Nucleus accumbens (tissue), 56 donors: ENCODE results near the gene CXCR4.
"Not testable (repeated sequence)": the region's sequence is repeated elsewhere in the genome, so short reads cannot be mapped to it uniquely, and the experiment has no call there.

Source experiments
- DNase-seq, 56 donors: peaks; one replicate each; lab custom pipeline; 2025; lab: John Stamatoyannopoulos, UW

CXCR4 gene

GRCh38 chr2:136116151-136116812, 1.7 kb downstream of the CXCR4 start:
- peak in 3 of 56 donors; percentile 12 to 40 (median 29) for DNase-seq

- DNase-seq: no peak
Measured at GRCh38 chr2:136115183-136115761, 2.7 kb downstream of the CXCR4 start.

GRCh38 chr2:136114382-136114781, 3.6 kb downstream of the CXCR4 start:
- no peak for DNase-seq

DNA sequence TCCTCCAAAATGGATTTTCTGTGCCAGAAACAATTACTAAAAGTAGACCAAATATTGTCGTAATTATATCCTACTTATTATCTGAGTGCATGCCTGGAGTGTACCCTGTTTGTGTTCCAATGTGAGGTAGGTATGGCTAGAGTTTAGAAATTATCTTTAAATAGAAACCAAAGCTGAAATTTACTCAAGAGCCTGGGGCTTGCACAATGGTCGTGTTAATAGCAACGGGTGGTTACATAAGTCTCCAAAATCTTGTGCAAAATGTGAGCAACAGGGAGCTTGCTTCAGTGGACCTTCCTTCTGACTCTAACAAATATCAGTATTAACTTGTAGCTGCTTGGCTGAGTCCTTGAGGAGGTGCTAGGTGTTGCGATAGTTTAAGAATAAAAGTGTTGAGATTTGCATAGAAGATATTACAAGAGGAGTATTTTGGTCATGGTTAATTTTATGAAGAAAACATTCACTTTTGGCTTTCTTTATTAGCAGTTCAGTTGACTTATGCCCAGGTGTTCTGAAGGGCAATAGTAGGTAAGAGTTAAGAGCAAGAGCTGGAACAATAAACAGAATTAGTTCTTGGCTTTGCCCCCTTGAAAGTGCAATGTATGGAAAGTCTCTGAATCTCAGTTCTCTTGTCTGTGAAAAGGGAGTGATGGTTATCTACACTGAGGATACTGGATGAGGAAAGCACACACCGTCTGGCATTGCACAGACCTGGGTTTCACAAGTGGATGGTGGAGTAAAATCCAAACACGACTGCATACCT, 4.6 kb downstream of the CXCR4 start:
- no peak for DNase-seq

DNA sequence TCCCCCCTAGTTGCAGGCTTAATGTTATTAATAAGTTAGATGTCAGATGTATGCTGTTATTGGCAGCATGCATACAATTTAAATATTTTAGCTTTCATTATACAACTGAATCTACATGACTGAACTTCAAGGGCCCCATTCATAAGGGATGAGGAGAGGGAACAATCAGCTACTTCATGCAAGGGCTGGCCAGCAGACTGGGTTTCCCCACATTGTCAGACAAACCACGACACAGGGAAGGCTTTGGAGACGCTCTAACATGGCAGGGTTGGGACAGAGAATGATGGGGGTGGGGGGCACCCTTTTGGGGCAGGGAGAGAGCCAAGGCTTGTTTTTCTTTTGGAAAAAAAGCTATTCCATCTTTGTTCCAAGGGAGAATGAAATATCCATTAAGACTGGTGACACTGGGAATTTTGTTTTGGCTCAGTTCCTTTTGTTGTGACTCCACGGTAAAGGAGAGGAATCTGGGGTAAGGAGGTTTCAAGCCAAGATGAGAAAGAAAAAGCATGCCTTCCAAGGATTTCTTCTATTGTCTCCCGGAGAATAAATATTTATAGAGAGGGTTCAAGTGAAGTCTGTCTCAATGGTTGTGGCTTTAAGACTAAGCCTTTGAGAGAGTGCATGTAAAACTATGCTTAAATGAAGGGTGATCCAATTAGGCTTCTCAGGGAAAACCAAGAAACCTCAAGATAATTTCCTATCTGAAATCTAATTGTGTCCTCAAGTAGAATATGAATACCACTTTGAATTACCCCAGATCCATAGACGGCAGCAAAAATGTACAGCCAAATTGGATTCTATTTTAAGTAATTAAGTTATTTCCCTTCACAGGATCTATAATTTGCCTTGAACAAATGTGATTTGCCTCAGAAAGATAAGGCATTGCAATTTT, 5.4 kb downstream of the CXCR4 start:
- peak in 44 of 56 donors; percentile 5 to 80 (median 41) for DNase-seq

- DNase-seq: no peak
Measured at GRCh38 chr2:136111711-136112110, 6.2 kb downstream of the CXCR4 start.

- DNase-seq: no peak
Measured at GRCh38 chr2:136110526-136110925, 7.4 kb downstream of the CXCR4 start.

DNA sequence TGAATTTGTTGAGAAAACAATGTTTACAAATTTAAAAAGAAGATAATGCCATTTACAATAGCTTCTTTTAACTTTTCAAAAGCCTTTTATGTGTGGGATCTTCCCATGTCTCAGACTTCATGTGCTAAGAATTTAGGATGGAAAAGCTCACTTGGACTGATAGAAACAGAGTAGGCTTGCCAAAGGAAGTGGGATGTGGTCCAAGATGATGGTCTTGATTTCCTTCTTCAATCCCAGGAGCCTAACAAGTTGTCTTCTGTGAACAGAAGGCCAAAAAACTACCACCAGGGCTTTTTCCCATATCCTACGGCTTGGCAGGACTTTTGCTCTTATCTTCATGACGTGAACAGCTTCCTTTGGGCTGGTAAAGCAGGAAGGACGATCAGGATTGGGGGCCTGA, 9.5 kb downstream of the CXCR4 start:
- DNase-seq: no peak

DNA sequence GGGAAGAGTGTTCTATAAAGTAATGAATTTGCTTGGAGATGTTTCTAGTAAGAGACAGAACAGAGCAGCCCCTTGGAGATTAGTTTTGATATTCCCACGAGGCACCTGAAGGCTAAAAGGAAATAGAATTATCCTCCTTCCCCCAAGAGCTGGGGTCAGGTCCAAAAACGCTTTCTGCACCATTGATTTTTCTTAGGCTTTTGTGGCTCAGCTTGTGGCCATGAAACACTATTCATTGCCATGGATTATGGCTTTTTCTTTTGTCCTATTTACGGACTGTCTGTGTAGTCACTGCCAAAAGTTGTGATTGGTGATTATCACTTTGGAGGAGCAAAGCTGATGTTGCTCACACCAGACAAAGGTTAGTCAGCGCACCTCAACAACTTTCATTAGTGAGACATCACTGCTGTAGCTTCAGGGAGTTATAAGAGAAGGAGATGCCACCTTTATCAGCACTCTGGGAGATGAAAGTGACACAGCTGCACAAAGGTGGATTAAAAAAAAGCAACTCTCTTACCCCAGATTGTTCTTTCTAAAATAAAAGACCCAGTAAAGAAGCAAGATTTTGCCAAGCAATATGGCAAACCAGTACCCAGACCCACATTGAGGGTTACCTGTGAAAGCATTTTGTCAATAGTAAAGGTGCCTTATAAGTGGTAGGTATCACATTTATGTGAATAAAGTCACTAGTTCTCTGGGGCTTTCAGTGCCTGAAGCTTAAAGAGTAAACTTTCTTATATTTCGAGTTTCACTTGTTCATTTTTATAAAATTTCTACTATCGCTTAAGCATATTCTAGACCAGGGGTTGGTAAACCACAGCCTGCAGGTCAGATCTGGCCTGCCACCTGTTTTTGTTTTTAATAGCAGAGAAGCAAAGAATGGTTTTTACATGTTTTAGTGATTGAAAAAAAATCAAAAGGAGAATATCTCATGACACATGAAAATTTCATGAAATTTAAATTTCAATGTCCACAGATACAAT, 10.6 kb downstream of the CXCR4 start:
- no peak for DNase-seq

DNA sequence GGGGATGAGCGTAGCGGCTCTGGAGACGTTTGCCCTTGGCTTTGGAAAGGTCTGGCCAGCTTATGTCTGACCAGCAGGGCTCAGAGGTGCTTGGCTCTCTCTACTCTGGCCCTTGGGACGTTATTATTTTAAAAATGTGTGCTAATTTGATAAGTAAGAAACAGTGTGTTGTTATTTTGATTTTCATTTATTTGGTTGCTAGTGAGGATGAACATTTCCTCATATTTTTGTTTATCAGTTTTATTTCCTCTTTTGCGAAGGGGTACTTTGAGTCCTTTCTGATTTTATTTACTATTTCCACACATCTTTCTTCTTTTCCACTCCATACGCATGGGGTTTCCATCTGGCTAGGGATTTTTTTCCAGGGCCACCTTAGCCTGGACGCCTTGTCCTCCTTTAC, 11.4 kb downstream of the CXCR4 start:
- DNase-seq: no peak

GRCh38 chr2:136104977-136105376, 13.0 kb downstream of the CXCR4 start:
- DNase-seq: no peak

DNA sequence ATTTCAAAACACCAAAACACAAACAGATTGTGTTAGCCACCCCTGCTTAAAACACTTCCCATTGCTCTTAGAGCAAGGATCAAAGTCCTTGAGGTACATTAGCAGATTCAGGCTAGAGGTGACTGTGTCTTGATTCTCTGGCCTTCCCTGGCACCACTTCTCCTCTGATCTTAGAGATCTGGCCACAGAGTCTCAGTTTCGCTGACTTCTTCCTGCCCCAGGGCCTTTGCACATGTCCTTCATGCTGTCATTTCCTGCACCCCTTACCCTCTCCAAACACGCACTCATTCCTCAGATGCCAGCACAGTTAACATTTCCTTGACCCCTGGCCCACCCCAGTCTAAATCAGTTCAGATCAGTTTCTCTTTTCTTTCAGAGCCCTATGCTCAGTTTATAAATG, 16.9 kb downstream of the CXCR4 start:
- no peak for DNase-seq

- DNase-seq: no peak
Measured at GRCh38 chr2:136098441-136098840, 19.5 kb downstream of the CXCR4 start.

GRCh38 chr2:136093583-136093982, 24.4 kb downstream of the CXCR4 start:
- DNase-seq: no peak

DNA sequence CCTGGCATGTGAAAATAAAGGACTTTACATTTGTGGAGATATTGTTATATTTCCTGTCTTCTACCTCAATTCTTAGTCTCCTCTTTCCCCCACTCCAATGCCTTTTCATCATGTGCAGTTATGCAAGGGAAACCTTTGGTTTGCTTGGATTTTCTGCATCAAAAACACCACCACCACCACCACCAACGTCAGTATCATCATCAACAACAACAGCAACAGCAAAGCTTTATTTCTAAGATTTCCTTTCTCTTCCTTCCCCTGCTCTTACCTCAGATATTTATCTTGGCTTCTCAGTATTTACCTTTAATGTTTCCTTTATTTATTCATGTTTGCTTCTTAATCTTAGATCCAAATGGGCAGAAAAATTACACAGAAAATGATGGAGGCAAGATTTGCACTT, 26.1 kb downstream of the CXCR4 start:
- no peak for DNase-seq

- not testable (repeated sequence) for DNase-seq
Measured at GRCh38 chr2:136087901-136088460, 30.0 kb downstream of the CXCR4 start.

DNA sequence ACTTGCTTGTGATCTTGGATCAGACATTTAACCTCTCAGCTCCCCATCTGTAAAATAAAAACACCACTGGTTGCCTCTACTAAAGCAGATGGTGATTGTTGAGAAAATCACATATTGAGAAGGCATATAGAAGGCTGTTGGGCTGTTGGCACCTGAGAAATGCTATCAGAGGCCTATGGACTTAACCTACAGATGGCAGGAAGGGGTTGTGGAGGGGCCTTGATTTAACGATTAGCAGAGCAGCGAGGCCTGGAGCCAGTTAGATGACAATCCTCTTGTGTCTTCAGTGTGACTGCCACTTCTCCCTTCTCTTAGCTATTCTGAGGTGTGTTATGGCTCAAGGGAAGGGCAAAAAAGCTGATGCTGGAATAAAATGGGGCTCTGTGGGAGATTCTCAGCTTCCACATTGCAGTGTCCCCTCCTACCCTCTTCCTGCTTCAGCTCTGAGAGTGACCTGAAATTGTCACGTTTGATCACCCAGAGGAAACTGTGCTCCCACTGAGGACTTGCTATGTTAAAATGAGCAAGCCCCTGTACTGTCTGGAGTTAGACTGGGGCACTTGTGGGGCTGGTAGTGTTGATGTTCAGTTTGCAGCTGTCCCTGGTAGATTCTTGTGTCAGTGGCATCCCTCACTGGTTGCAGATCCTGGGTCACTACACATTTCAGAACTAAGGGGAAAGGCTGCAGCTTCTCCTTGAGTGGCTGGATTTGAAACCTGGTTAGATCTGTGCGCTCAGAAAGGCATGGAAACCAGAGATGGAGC, 31.5 kb downstream of the CXCR4 start:
- no peak for DNase-seq

DNA sequence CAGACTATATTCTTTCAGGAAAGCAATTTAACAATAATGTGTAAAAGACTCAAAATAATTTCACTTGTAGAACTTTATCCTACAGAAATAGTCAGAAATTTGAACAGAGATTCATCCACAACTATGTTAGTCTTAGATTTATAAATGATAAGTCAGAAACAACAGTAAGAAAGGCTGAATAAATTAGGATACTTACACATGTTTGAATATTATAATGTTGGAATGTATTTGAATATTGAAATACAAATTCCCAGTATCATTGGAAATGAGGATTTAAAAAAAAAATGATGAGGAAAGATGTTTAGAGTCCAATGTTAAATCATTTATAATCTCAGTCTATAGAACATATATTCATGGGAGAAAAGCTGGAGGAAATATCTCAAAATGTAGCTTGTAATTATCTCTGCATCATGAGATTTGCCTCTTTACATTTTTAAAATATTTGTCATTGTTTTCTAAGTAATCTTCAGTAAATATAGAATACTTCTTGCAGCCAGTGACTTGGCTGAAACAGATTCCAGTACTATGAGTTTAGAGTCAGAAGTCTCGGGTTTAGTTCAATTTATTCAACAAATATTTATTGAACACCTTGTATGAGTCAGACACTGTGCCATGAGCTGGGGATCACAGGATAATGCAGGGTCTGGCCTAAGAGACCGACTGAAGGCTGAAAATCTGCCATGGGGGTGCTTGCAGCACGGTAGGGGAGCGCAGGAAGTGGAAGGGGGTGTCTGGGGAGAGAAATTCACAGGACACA, 32.3 kb downstream of the CXCR4 start:
- no peak for DNase-seq
